CD14-positive monocyte (primary cell): ENCODE measurements around the gene SMCHD1. TPM values are rescaled to one million over a fixed set of nuclear protein-coding genes. Genes with fewer than 3 reads are reported as not detected.
A peak's percentile ranks its signal among the peaks of the same experiment; 100 is the strongest.

Source experiments
- DNase-seq, 3 donors: peaks; one replicate each; pipeline ENCODE4 v3.0.0-alpha.2; 2011 to 2022
- H2AFZ ChIP-seq: 2 replicates; pipeline ENCODE4 v1.6.0; 2012; ENCODE audit warnings: mild to moderate bottlenecking, low read depth, low read length, inconsistent platforms; ENCODE audit not compliant: insufficient read depth, poor library complexity, severe bottlenecking
- H3K27ac ChIP-seq, 2 donors: 1 replicate in 1 of 2; 2 replicates in 1 of 2; pipeline ENCODE4 v1.5.1; 2012 to 2013; ENCODE audit warnings: low read length in 2 of 2, control low read depth in 1 of 2, inconsistent platforms in 1 of 2, low read depth in 1 of 2, mild to moderate bottlenecking in 1 of 2
- H3K27me3 ChIP-seq, 2 donors: one replicate each; pipeline versions ENCODE4 v1.6.0 to v1.6.1; 2011 to 2013; ENCODE audit warnings: low read length in 2 of 2; ENCODE audit not compliant: control insufficient read depth in 2 of 2, insufficient read depth in 2 of 2
- H3K36me3 ChIP-seq, 2 donors: replicated peaks in 1 of 2; 1 replicate in 1 of 2; 2 replicates in 1 of 2; pipeline versions ENCODE4 v1.5.1 to v1.6.1; 2012 to 2013; ENCODE audit warnings: low read length in 2 of 2, control low read depth in 1 of 2, inconsistent platforms in 1 of 2, mild to moderate bottlenecking in 1 of 2; ENCODE audit not compliant: insufficient read depth in 2 of 2, control insufficient read depth in 1 of 2
- H3K4me1 ChIP-seq, 2 donors: 1 replicate in 1 of 2; 2 replicates in 1 of 2; pipeline versions ENCODE4 v1.5.1 to v1.6.1; 2012 to 2013; ENCODE audit warnings: low read length in 2 of 2, control low read depth in 1 of 2, inconsistent platforms in 1 of 2, mild to moderate bottlenecking in 1 of 2, moderate library complexity in 1 of 2; ENCODE audit not compliant: insufficient read depth in 2 of 2, control insufficient read depth in 1 of 2
- H3K4me2 ChIP-seq: replicated peaks from 2 replicates; pipeline ENCODE3; 2012; ENCODE audit warnings: low read length, moderate library complexity, mild to moderate bottlenecking; ENCODE audit not compliant: poor library complexity, severe bottlenecking; ENCODE audit errors: extremely low read depth
- H3K4me3 ChIP-seq, 3 experiments: fragments of 200-600 bp in 1 of 3; sonication (generic) in 1 of 3; replicated peaks in 1 of 3; 1 replicate in 2 of 3; 2 replicates in 1 of 3; pipeline ENCODE4 v1.5.1; 2011 to 2013; ENCODE audit warnings: low read length in 3 of 3, mild to moderate bottlenecking in 3 of 3, control low read depth in 2 of 3, low read depth in 2 of 3, inconsistent platforms in 1 of 3, moderate library complexity in 1 of 3
- H3K79me2 ChIP-seq: 2 replicates; pipeline ENCODE4 v1.6.0; 2012; ENCODE audit warnings: mild to moderate bottlenecking, control low read depth, inconsistent platforms, low read length, moderate library complexity; ENCODE audit not compliant: insufficient read depth
- H3K9ac ChIP-seq: 2 replicates; pipeline ENCODE4 v1.6.0; 2017; ENCODE audit warnings: low read length, mild to moderate bottlenecking; ENCODE audit not compliant: insufficient read depth, poor library complexity, severe bottlenecking
- H3K9me3 ChIP-seq, 2 donors: replicated peaks in 1 of 2; 1 replicate in 1 of 2; 2 replicates in 1 of 2; pipeline versions ENCODE4 v1.5.1 to v1.6.1; 2012 to 2013; ENCODE audit warnings: low read length in 2 of 2, control low read depth in 1 of 2; ENCODE audit not compliant: control insufficient read depth in 1 of 2, insufficient read depth in 1 of 2
- H4K20me1 ChIP-seq: 2 replicates; pipeline ENCODE4 v1.6.0; 2012; ENCODE audit warnings: mild to moderate bottlenecking, low read length, control low read depth, moderate library complexity; ENCODE audit not compliant: insufficient read depth
- H3K27ac Mint-ChIP-seq, 7 donors: one replicate each; pipeline ENCODE4 v1.8.0; 2020; ENCODE audit warnings: mild to moderate bottlenecking in 7 of 7, mixed read lengths in 7 of 7, moderate library complexity in 6 of 7, inconsistent platforms in 2 of 7
- H3K27me3 Mint-ChIP-seq, 3 donors: one replicate each; pipeline ENCODE4 v1.8.0; 2021 to 2022; ENCODE audit warnings: low read depth in 3 of 3, mild to moderate bottlenecking in 3 of 3, mixed read lengths in 3 of 3, moderate library complexity in 3 of 3, inconsistent platforms in 1 of 3
- H3K36me3 Mint-ChIP-seq, 2 donors: one replicate each; pipeline ENCODE4 v1.8.0; 2020; ENCODE audit warnings: mixed read lengths in 2 of 2, inconsistent platforms in 1 of 2, mild to moderate bottlenecking in 1 of 2
- H3K4me1 Mint-ChIP-seq: one replicate; pipeline ENCODE4 v1.8.0; 2020; ENCODE audit warnings: mild to moderate bottlenecking, mixed read lengths
- H3K4me3 Mint-ChIP-seq, 2 donors: one replicate each; pipeline ENCODE4 v1.8.0; 2020; ENCODE audit warnings: mild to moderate bottlenecking in 2 of 2, mixed read lengths in 2 of 2, moderate library complexity in 1 of 2
- H3K9me3 Mint-ChIP-seq, 7 donors: one replicate each; pipeline ENCODE4 v1.8.0; 2020 to 2022; ENCODE audit warnings: mixed read lengths in 7 of 7, mild to moderate bottlenecking in 6 of 7, moderate library complexity in 6 of 7, inconsistent platforms in 2 of 7
- WGBS: methylation state at CpG from one replicate; pipeline ENCODE4 v1.1.5; 2013; ENCODE audit warnings: missing lambda C conversion rate; ENCODE audit not compliant: insufficient coverage; 5-methylcytosine and 5-hydroxymethylcytosine counted together
- intact Hi-C, 2 donors: fragments of 100-400 bp; cut with micrococcal nuclease; formaldehyde crosslinking; loops; one replicate each; pipeline versions ENCODE4 v1.15.0 to v1.15.1; 2023
- polyA plus RNA-seq, 3 donors: library from polyadenylated mRNA; depleted of rRNA in 1 of 3; unstranded in 2 of 3; stranded (reverse) in 1 of 3; fragments of 300-500 nt in 2 of 3; fragments of >200 nt in 1 of 3; fragmentation: Illumina TruSeq in 2 of 3; gene quantifications; 1 replicate in 2 of 3; 2 replicates in 1 of 3; pipeline ENCODE4 v1.2.3, GENCODE V29; 2012 to 2021
- TF ChIP-seq, protein P1 (sequence below): fragments of 200-600 bp; IDR thresholded peaks from one replicate; pipeline ENCODE4 v1.8.0; 2022; ENCODE audit warnings: antibody characterized with exemption, mild to moderate bottlenecking

SMCHD1 gene
- polyA plus RNA-seq, 3 donors: 12.7 to 45.5 (median 16.8) TPM

DNA sequence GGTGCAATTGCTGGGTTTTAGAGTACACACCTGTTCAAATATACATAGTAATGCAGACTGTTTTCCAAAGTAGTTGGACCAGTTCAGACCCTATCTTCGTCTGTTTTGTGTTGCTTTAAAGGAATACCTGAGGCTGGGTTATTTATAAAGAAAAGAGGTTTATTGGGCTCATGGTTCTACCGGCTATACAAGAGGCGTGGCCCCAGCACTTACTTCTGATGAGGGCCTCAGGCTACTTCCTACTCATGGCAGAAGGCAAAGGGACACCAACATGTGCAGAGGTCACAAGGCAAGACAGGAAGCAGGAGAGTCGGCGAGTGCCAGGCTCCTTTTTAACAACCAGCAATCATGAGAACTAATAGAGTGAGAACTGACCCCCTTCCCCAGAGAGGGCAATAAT lies 169.3 kb downstream of the SMCHD1 start:
- Histone ChIP-seq H3K9ac (no peak overlapping the region), H4K20me1 (no peaks in the 10 kb centered on the region), H3K9me3 (no peaks in the 10 kb centered on the region), H3K4me3 (no peak overlapping the region), H3K4me1 (no peaks in the 10 kb centered on the region), H2AFZ (no peak overlapping the region), H3K79me2 (no peaks in the 10 kb centered on the region), H3K36me3 (no peaks in the 10 kb centered on the region), H3K27ac (no peak overlapping the region), H3K4me2 (no peak overlapping the region), H3K27me3 (no peaks in the 10 kb centered on the region)
- Mint-ChIP-seq H3K9me3 (peaks cover 0 to 8% (median 6%) of the 10 kb centered on the region in 7 donors), H3K36me3 (no peaks in the 10 kb centered on the region), H3K4me3 (no peak overlapping the region), H3K4me1 (peaks cover 3% of the 10 kb centered on the region), H3K27me3 (peaks cover 1 to 6% (median 1%) of the 10 kb centered on the region in 3 donors), H3K27ac (no peak overlapping the region)
- DNase-seq: no peak
- WGBS: 92% methylated on average over 2 of the region's 5 CpGs
- intact Hi-C loops: no loop called here
- TF ChIP-seq, protein P1, sequence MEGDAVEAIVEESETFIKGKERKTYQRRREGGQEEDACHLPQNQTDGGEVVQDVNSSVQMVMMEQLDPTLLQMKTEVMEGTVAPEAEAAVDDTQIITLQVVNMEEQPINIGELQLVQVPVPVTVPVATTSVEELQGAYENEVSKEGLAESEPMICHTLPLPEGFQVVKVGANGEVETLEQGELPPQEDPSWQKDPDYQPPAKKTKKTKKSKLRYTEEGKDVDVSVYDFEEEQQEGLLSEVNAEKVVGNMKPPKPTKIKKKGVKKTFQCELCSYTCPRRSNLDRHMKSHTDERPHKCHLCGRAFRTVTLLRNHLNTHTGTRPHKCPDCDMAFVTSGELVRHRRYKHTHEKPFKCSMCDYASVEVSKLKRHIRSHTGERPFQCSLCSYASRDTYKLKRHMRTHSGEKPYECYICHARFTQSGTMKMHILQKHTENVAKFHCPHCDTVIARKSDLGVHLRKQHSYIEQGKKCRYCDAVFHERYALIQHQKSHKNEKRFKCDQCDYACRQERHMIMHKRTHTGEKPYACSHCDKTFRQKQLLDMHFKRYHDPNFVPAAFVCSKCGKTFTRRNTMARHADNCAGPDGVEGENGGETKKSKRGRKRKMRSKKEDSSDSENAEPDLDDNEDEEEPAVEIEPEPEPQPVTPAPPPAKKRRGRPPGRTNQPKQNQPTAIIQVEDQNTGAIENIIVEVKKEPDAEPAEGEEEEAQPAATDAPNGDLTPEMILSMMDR: no peak

DNA sequence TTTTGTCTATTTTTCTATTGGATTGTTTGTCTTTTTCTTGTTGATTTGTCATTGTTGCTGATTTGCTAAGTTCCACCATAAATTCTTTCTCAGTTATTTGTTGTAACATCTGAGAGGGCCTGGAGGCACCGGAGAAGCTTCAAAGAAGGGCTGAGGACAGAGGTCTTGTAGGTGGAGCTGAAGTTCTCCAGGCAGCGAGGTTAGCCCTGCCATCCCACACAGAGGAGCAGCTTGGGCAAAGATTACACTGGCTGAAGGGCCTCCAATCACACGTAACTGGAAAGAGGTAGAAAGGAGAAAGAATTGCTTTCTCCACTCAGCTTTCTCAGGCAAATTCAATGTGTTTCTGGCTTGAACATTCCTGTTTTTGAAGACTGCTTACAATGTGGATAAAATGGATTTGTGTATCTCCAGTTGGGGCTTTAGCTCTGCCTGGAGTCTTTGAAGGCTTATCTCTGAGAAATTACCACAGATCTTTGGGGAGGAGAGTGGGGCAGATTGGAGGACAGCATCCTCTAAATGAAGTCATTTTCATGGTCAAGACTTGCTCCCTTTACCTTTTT lies 170.2 kb downstream of the SMCHD1 start:
- Mint-ChIP-seq H3K4me3 (no peak overlapping the region), H3K27ac (peak overlapping the region in 1 of 7 donors; percentile 58), H3K4me1 (peaks cover 3% of the 10 kb centered on the region), H3K36me3 (no peaks in the 10 kb centered on the region), H3K9me3 (peaks cover 0 to 8% (median 6%) of the 10 kb centered on the region in 7 donors), H3K27me3 (peaks cover 1 to 3% (median 1%) of the 10 kb centered on the region in 3 donors)
- no peak overlapping the region for H3K4me3 ChIP-seq
- H3K36me3 ChIP-seq: no peaks in the 10 kb centered on the region
- DNase-seq: no peak
- no peak overlapping the region for H3K27ac ChIP-seq
- intact Hi-C loops: no loop called here
- no peak overlapping the region for H3K4me2 ChIP-seq
- no CpG with 5 or more reads among the region's 3 CpGs for WGBS
- no peaks in the 10 kb centered on the region for H3K27me3 ChIP-seq
- no peak overlapping the region for H2AFZ ChIP-seq
- H3K9me3 ChIP-seq: no peaks in the 10 kb centered on the region
- no peaks in the 10 kb centered on the region for H4K20me1 ChIP-seq
- TF ChIP-seq, protein P1: no peak
- no peaks in the 10 kb centered on the region for H3K4me1 ChIP-seq
- H3K9ac ChIP-seq: no peak overlapping the region
- no peaks in the 10 kb centered on the region for H3K79me2 ChIP-seq
